K562 (cell line): Measurements from ENCODE around the gene PRKAG2.

Source experiments
- FOXK2 ChIP-seq, 2 experiments: fragments of 450-650 bp; IDR thresholded peaks in 1 of 2; conservative IDR thresholded peaks in 1 of 2; 2 replicates each; pipeline ENCODE4 v1.6.1; 2016; ENCODE audit warnings: low read depth in 2 of 2, mild to moderate bottlenecking in 1 of 2
- POLR2AphosphoS5 ChIP-seq: IDR thresholded peaks from 2 replicates; pipeline ENCODE4 v1.6.1; 2011; ENCODE audit warnings: mild to moderate bottlenecking, low read depth, low read length, moderate library complexity; ENCODE audit not compliant: control insufficient read depth, insufficient read depth
- TOE1 ChIP-seq, 2 experiments: fragments of 450-650 bp in 1 of 2; sonication (generic) in 1 of 2; formaldehyde crosslinking in 1 of 2; IDR thresholded peaks; 2 replicates each; pipeline versions ENCODE4 v1.7.1 to v1.8.0; 2016 to 2022; ENCODE audit warnings: borderline replicate concordance in 2 of 2, mild to moderate bottlenecking in 2 of 2, antibody characterized with exemption in 1 of 2, inconsistent platforms in 1 of 2, low read depth in 1 of 2, missing genetic modification reagents in 1 of 2, moderate library complexity in 1 of 2
- ZNF280B ChIP-seq: fragments of 250-450 bp; sonication (Bioruptor Pico); IDR thresholded peaks from 2 replicates; pipeline ENCODE4 v1.5.1; 2021; ENCODE audit warnings: mild to moderate bottlenecking

GRCh38 chr7:151810441-151811232 is 66.3 kb downstream of the PRKAG2 start:
- TF ChIP-seq FOXK2 (conservative IDR thresholded peaks at IDR 0.05 in 1 of 2, IDR thresholded peaks at IDR 0.05 in 1 of 2; ENCODE audit: low read depth in 2 of 2) (no peak), TOE1 (IDR thresholded peaks at IDR 0.05; ENCODE audit: borderline replicate concordance) (no peak), TOE1 (CRISPR knock-in tag; IDR thresholded peaks at IDR 0.05; ENCODE audit: borderline replicate concordance, low read depth) (no peak), POLR2AphosphoS5 (no peak), ZNF280B (CRISPR knock-in tag) (no peak)
